ENCODE results near the gene COX7A2L.

GRCh38 chr2:42390401-42390969 lies 29.5 kb upstream of the COX7A2L start:
- TF ChIP-seq, protein P1, sequence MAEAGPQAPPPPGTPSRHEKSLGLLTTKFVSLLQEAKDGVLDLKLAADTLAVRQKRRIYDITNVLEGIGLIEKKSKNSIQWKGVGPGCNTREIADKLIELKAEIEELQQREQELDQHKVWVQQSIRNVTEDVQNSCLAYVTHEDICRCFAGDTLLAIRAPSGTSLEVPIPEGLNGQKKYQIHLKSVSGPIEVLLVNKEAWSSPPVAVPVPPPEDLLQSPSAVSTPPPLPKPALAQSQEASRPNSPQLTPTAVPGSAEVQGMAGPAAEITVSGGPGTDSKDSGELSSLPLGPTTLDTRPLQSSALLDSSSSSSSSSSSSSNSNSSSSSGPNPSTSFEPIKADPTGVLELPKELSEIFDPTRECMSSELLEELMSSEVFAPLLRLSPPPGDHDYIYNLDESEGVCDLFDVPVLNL (CRISPR knock-in tag; IDR thresholded peaks at IDR 0.05; ENCODE audit: borderline replicate concordance, low read depth), result no peak
- TF ChIP-seq GABPB1 (CRISPR knock-in tag; IDR thresholded peaks at IDR 0.05), result no peak
- TF ChIP-seq JUN (CRISPR knock-in tag; IDR thresholded peaks at IDR 0.05), result no peak
- no peak for TF ChIP-seq MAX (CRISPR knock-in tag; IDR thresholded peaks at IDR 0.05)
- TF ChIP-seq, protein P2, sequence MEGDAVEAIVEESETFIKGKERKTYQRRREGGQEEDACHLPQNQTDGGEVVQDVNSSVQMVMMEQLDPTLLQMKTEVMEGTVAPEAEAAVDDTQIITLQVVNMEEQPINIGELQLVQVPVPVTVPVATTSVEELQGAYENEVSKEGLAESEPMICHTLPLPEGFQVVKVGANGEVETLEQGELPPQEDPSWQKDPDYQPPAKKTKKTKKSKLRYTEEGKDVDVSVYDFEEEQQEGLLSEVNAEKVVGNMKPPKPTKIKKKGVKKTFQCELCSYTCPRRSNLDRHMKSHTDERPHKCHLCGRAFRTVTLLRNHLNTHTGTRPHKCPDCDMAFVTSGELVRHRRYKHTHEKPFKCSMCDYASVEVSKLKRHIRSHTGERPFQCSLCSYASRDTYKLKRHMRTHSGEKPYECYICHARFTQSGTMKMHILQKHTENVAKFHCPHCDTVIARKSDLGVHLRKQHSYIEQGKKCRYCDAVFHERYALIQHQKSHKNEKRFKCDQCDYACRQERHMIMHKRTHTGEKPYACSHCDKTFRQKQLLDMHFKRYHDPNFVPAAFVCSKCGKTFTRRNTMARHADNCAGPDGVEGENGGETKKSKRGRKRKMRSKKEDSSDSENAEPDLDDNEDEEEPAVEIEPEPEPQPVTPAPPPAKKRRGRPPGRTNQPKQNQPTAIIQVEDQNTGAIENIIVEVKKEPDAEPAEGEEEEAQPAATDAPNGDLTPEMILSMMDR (IDR thresholded peaks at IDR 0.05), result no peak
- no peak for TF ChIP-seq ATF2 (CRISPR knock-in tag; IDR thresholded peaks at IDR 0.05; ENCODE audit: borderline replicate concordance, low read depth)
- TF ChIP-seq, protein P3, sequence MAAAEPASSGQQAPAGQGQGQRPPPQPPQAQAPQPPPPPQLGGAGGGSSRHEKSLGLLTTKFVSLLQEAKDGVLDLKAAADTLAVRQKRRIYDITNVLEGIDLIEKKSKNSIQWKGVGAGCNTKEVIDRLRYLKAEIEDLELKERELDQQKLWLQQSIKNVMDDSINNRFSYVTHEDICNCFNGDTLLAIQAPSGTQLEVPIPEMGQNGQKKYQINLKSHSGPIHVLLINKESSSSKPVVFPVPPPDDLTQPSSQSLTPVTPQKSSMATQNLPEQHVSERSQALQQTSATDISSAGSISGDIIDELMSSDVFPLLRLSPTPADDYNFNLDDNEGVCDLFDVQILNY (CRISPR knock-in tag; IDR thresholded peaks at IDR 0.05), result no peak
- TF ChIP-seq NR2C2 (CRISPR knock-in tag; IDR thresholded peaks at IDR 0.05), result no peak

All from WTC11 (cell line).